Upper lobe of left lung (tissue), 6 donors: ENCODE results near the gene DLG5. TPM values are rescaled to one million over a fixed set of nuclear protein-coding genes. Genes with fewer than 3 reads are reported as not detected.

ENCODE experiments used
- ATAC-seq, 2 donors: fragments of 200-7000 bp; cut with Tn5 transposase; one replicate each; pipeline ENCODE4 v1.9.1; 2022; ENCODE audit warnings: mild to moderate bottlenecking in 2 of 2, moderate library complexity in 2 of 2; ENCODE audit not compliant: low FRiP score in 2 of 2
- DNase-seq, 2 donors: peaks; one replicate each; pipeline ENCODE4 v3.0.0-alpha.2; 2019 to 2020
- H3K27ac ChIP-seq, 4 donors: fragments of 200-600 bp; sonication (generic); one replicate each; pipeline ENCODE4 v1.5.1; 2016 to 2019
- H3K27me3 ChIP-seq, 4 donors: fragments of 200-600 bp; sonication (generic); one replicate each; pipeline ENCODE4 v1.5.1; 2017 to 2019
- H3K36me3 ChIP-seq, 4 donors: fragments of 200-600 bp; sonication (generic); one replicate each; pipeline ENCODE4 v1.5.1; 2016 to 2019
- H3K4me1 ChIP-seq, 4 donors: fragments of 200-600 bp; sonication (generic); one replicate each; pipeline ENCODE4 v1.5.1; 2018 to 2019
- H3K4me3 ChIP-seq, 4 donors: fragments of 200-600 bp; sonication (generic); one replicate each; pipeline ENCODE4 v1.5.1; 2017 to 2019; ENCODE audit warnings: mild to moderate bottlenecking in 2 of 4, moderate library complexity in 1 of 4
- H3K9me3 ChIP-seq, 4 donors: fragments of 200-600 bp; sonication (generic); one replicate each; pipeline ENCODE4 v1.5.1; 2018 to 2019
- CTCF ChIP-seq, 6 experiments: fragments of 450-650 bp in 4 of 6; fragments of 200-600 bp in 2 of 6; sonication (generic) in 2 of 6; IDR thresholded peaks; one replicate each; pipeline ENCODE4 v1.5.1; 2016 to 2019; ENCODE audit warnings: antibody characterized with exemption in 6 of 6
- EP300 ChIP-seq, 4 donors: sonication (generic); formaldehyde crosslinking; IDR thresholded peaks; one replicate each; pipeline ENCODE4 v1.5.1; 2017; ENCODE audit warnings: antibody characterized with exemption in 4 of 4, control low read depth in 2 of 4
- POLR2A ChIP-seq, 4 donors: fragments of 450-650 bp; IDR thresholded peaks; one replicate each; pipeline ENCODE4 v1.5.1; 2016 to 2017; ENCODE audit warnings: antibody characterized with exemption in 4 of 4, mild to moderate bottlenecking in 2 of 4
- POLR2AphosphoS5 ChIP-seq, 2 donors: sonication (generic); formaldehyde crosslinking; IDR thresholded peaks; one replicate each; pipeline ENCODE4 v1.5.1; 2017; ENCODE audit warnings: antibody characterized with exemption in 2 of 2
- WGBS, 2 donors: methylation state at CpG; one replicate each; pipeline ENCODE4 v1.1.5; 2017 to 2018; 5-methylcytosine and 5-hydroxymethylcytosine counted together
- total RNA-seq, 6 donors: library from RNA; depleted of rRNA in 4 of 6; stranded (reverse); fragments of >200 nt in 4 of 6; gene quantifications; one replicate each; pipeline versions ENCODE4 v1.1.0 to v1.2.1, GENCODE V29; 2016 to 2021
- donor health status: DM: no; HTN: no; CAD: no; lungs with moderate emphysema.
- donor health status: DM: no; HTN: yes; CAD: no; lungs with severe emphysema.

Gene DLG5
- total RNA-seq, 6 donors from 2014 or later, result 14.6 to 51.3 (median 23.4) TPM

GRCh38 chr10:77872947-77873535 lies 53.5 kb downstream of the DLG5 start:
- H3K36me3 ChIP-seq, result no peaks in the 10 kb centered on the region
- H3K27ac ChIP-seq, result no peak overlapping the region
- DNase-seq, result no peak
- 84 to 85% methylated on average over 7 of the region's 7 CpGs for WGBS, 2 donors
- peaks cover 18 to 30% (median 21%) of the 10 kb centered on the region in 4 donors for H3K4me1 ChIP-seq
- no peaks in the 10 kb centered on the region for H3K9me3 ChIP-seq
- no peak overlapping the region for H3K4me3 ChIP-seq
- no peak for ATAC-seq
- TF ChIP-seq EP300 (IDR thresholded peaks at IDR 0.05) (no peak), POLR2AphosphoS5 (IDR thresholded peaks at IDR 0.05) (no peak)
- no peaks in the 10 kb centered on the region for H3K27me3 ChIP-seq

GRCh38 chr10:77872151-77872946 lies 54.2 kb downstream of the DLG5 start:
- no peak for TF ChIP-seq POLR2A (IDR thresholded peaks at IDR 0.05)
- TF ChIP-seq POLR2AphosphoS5 (IDR thresholded peaks at IDR 0.05), result no peak
- no peak for TF ChIP-seq EP300 (IDR thresholded peaks at IDR 0.05)
- no peak for TF ChIP-seq CTCF (IDR thresholded peaks at IDR 0.05)
- WGBS, 2 donors, result 79% methylated on average over 18 of the region's 18 CpGs
- no peaks in the 10 kb centered on the region for H3K9me3 ChIP-seq
- peak overlapping the region in 1 of 4 donors; percentile 12 for H3K27ac ChIP-seq
- no peak for DNase-seq
- no peak overlapping the region for H3K4me3 ChIP-seq
- H3K4me1 ChIP-seq, result peaks cover 11 to 23% (median 14%) of the 10 kb centered on the region in 4 donors
- peaks cover 0 to under 1% (median 0%) of the 10 kb centered on the region in 4 donors for H3K36me3 ChIP-seq
- ATAC-seq, result no peak
- H3K27me3 ChIP-seq, result no peaks in the 10 kb centered on the region

GRCh38 chr10:77869626-77870420 lies 56.7 kb downstream of the DLG5 start:
- ATAC-seq (no peak), DNase-seq (no peak)
- H3K4me1 ChIP-seq, result peaks cover 9 to 21% (median 14%) of the 10 kb centered on the region in 4 donors
- TF ChIP-seq EP300 (IDR thresholded peaks at IDR 0.05) (no peak), POLR2A (IDR thresholded peaks at IDR 0.05) (no peak), CTCF (IDR thresholded peaks at IDR 0.05) (no peak), POLR2AphosphoS5 (IDR thresholded peaks at IDR 0.05) (no peak)
- no peaks in the 10 kb centered on the region for H3K27me3 ChIP-seq
- no peaks in the 10 kb centered on the region for H3K9me3 ChIP-seq
- H3K27ac ChIP-seq, result no peak overlapping the region
- H3K4me3 ChIP-seq, result no peak overlapping the region
- WGBS, 2 donors, result 85 to 86% methylated on average over 4 of the region's 4 CpGs
- peaks cover 0 to 8% (median 2%) of the 10 kb centered on the region in 4 donors for H3K36me3 ChIP-seq

- no peak overlapping the region for H3K4me3 ChIP-seq
- ATAC-seq (no peak), DNase-seq (no peak)
- H3K9me3 ChIP-seq, result no peaks in the 10 kb centered on the region
- TF ChIP-seq POLR2AphosphoS5 (IDR thresholded peaks at IDR 0.05) (no peak), EP300 (IDR thresholded peaks at IDR 0.05) (no peak), CTCF (IDR thresholded peaks at IDR 0.05) (no peak), POLR2A (IDR thresholded peaks at IDR 0.05) (no peak)
- no peaks in the 10 kb centered on the region for H3K27me3 ChIP-seq
- H3K4me1 ChIP-seq, result peaks cover under 1 to 16% (median 5%) of the 10 kb centered on the region in 4 donors
- 81 to 92% methylated on average over 3 of the region's 3 CpGs for WGBS, 2 donors
- H3K27ac ChIP-seq, result no peak overlapping the region
- H3K36me3 ChIP-seq, result peaks cover 0 to 8% (median 2%) of the 10 kb centered on the region in 4 donors
Observed at GRCh38 chr10:77868523-77868922, 58.0 kb downstream of the DLG5 start.
